Fibroblast of skin of right biceps (primary cell): ENCODE data around the gene AGPAT1.
A peak's percentile ranks its signal among the peaks of the same experiment; 100 is the strongest.
"Not testable (repeated sequence)": the region's sequence is repeated elsewhere in the genome, so short reads cannot be mapped to it uniquely, and the experiment has no call there.

Source experiments
- DNase-seq: peaks from one replicate; pipeline ENCODE4 v3.0.0-alpha.2; 2013

AGPAT1 gene

GRCh38 chr6:32175711-32176475 lies at the start of gene AGPAT1:
TSS of gene AGPAT1 (minus strand) at chr6:32176084. CDS start at chr6:32171496, 4,588 bp downstream.
- DNase-seq = peak; percentile 98

GRCh38 chr6:32224696-32225095 lies 48.8 kb upstream of the AGPAT1 start:
- DNase-seq = no peak

DNA sequence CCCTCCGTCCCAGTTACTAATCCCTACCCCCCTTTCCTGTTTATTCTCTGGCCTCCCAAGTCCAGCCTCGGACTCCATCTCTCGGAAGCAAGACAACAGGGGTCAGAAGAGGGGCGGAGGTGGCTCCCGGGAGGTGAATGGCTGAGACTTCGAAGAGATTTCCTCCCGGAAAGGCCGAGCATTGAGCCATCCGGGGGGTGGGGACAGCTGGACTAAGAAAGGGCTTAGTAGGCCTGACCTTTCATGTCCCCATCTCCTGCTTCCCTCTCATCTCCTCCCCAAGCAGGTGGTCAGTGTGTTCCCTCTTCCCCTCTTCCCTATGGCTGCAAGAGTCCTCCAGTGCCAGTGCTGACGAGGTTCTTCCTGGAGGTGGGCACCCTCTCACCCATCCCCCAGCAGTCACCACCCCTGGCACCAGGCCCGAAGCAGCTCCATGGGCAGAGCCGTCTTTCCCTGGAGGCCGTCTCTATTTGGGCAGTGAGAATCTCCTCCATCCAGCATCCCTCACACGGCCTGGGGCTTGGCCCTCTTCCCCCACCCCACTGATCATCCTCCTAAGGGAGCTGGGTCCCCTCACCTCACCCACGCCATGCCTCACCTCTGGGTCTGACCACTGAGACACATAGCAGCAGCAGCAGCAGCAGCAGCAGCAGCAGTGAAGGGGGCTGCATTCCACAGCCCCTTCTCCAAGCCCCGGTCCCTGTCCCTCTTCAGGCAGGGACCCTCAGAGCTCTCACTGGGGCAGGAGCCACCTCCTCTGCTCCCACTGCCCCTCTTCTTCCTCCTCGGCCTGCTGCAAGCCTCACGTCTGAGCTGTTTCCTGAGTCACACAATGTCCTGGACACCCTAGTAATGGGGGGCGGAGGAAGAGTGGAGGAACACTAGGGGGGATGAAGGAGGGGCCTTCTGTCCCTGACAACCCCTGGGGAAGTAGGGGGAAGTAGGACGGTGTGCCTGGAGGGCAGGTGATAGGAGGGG lies 47.7 kb upstream of the AGPAT1 start, which contains the start of gene NOTCH4:
TSS of gene NOTCH4 (minus strand) at position 810 of the 978 bp plus-strand sequence. CDS start at position 671, 139 bp downstream.
- DNase-seq = no peak

- DNase-seq = no peak
These were observed 46.7 kb upstream of the AGPAT1 start for GRCh38 chr6:32222333-32223230.

DNA sequence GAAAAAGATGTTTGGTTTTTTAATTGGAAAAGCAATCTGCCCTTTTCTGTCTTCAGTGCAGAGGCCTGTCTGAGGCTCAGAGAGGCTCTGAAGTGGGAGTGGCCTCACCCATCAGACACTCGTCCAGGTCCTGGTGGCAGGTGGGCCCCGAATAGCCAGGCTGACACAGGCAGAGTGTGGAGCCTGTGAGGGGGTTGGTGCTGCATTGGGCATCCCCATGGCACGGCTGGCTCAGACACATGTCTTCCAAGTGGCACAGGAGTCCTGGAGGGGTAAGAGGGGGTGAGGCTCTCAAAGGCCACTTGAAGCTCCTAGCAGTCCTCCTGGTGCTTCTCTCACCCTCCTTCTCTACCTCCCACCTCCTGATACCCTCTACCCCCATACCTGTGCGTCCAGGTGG lies 44.1 kb upstream of the AGPAT1 start:
- no peak for DNase-seq

GRCh38 chr6:32218167-32218566 lies 42.3 kb upstream of the AGPAT1 start:
- no peak for DNase-seq

DNA sequence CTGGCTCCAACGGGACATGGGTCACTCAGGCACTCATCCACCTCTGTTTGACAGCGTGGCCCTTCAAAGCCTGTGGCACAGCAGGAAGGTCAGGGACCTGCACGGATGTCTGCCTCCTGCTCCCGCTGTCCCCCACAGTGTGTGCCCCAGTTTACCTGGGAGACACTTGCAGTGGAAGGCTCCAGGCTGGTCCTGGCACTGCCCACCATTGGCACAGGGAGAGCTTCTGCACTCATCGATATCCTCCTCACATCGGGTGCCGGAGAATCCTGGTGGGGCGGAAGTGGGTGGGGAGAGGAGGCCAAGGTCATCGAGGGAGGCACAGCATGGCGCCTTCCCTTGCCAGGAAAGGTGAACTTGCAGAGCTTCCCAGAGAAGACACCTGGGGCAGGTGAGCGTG lies 41.1 kb upstream of the AGPAT1 start:
- DNase-seq = no peak

GRCh38 chr6:32216285-32216684 lies 40.4 kb upstream of the AGPAT1 start:
- no peak for DNase-seq

GRCh38 chr6:32215617-32216016 lies 39.7 kb upstream of the AGPAT1 start:
- no peak for DNase-seq

GRCh38 chr6:32214126-32214525 lies 38.2 kb upstream of the AGPAT1 start:
- DNase-seq = no peak

DNA sequence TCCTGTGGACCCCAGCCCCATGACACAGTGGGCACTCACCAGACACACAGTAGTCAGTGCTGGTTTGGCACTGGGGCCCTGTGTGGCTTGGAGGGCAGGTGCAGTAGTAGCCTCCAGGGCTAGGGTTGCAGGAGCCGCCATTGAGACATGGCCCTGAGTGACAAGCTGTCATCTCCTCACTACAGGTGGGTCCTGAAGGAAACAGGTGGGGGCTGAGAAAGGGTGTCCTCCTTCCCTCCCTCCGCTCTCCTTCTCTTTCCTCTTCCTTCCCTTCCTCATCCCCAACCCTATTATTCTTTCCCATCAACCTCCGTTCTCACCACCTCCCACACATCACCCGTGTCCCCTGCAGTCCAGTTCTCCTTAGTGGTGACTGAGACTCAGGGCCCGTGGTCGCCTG lies 37.8 kb upstream of the AGPAT1 start:
- no peak for DNase-seq

DNA sequence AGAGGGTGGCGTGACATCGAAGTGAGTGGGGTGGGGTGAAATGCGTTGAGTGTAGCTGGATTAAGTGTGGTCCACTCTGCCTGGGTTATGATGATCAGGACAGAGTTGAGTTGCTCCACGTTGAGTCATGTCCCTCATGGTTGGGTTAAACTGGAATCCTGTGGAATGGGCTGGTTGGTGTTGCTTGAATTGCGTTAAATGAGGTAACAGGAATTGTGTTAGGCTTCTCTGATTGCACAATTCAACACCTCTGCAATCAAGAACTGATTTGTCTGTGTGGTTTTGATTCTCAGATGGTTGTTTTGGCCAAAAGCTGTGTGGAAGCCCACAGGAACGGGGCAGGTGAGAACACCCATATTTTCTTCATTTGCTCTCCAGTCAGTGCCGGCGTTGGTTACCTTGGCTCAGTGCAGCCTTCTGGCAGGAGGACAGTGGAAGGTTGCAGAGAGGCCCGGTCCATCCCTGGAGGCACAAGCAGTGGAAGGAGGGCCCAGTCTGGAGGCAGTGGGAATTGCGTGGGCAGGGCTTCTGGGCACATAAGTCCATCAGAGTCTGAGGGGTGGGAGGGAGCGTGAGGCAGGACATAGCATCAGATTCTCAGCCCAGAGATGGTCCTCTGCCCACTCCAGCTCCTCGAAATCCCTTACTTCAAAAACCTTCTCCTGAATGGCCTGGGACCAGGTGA lies 36.3 kb upstream of the AGPAT1 start:
- DNase-seq = no peak

- DNase-seq = not testable (repeated sequence)
These were observed 35.5 kb upstream of the AGPAT1 start for GRCh38 chr6:32211432-32211831.

GRCh38 chr6:32210191-32210601 lies 34.3 kb upstream of the AGPAT1 start:
- DNase-seq = no peak

- DNase-seq = no peak
These were observed 33.1 kb upstream of the AGPAT1 start for GRCh38 chr6:32208996-32209395.

DNA sequence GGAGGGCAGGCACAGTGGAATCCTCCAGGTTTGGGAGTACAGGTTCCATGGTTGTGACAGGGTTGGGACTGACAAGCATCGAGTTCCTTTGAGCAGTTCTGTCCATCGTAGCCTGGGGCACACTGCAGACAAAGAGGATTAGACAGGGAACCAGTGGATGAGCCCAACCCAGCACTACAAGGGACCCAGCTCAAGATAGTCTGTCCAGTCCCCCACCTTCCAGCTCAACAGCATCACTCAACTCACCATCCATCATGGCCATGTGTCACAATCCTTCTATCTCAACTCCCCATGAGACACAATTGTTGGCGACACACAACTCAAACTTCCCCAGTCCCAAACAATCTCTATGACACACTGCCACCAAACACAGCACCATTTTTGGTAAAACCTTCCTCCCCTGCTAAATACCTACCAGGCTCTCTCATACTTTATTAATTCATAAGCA lies 28.4 kb upstream of the AGPAT1 start:
- no peak for DNase-seq

DNA sequence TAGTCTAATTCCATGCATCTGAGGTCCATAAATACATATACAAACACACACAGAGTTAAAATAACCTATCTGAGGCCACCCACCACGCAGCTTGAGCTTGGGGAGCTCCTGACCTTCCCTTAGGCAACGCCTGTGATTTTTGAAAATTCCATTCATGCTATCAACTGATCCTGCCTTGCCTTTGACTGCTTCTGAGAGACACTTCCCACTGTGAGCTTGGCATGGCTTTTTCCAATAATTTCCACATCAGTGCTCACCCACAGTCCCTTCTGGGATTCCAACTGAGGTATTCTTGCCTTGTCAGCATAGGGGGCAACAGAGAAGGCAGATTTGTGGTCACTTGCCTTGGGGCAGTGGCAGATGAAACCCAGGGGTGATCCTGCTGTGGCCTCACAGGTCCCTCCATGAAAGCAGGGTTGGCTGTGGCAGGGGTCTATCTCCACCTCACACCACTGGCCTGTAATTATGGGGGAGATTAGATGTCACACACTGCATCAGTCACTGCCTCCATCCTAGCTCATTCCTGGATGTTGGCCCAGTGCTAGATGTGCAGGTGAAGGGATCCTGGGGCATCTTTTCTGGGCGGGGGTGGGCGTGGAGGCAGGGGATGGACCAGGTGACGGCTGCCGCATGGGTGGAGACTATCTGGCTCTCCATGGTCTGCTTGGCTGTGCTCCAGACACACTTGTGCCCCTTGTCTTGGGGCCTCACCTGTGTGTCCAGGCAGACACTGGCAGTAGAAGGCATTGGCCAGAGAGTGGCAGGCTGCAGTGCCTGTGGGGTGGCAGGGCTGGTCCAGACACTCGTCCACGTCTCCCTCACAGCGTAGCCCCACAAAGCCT lies 27.8 kb upstream of the AGPAT1 start:
- no peak for DNase-seq

DNA sequence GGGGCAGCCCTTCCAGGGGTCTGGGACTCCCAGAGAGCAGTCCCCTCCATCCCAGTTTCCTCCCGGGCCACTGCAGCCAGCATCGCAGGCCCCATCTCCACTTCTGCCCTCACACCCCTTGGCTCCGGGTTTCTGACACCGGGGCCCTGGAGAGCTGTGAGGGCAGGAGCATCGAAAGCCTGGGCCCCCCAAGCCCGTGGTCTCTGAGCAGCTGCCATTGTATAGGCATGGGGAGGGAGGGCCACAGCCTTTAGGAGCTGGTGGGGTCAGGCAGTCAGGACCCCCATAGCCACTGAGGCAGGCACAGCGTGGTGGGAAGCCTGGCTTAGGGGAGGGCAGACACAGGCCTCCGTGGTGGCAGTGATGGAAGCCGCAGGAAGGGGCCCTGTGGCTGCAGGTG lies 26.3 kb upstream of the AGPAT1 start:
- DNase-seq = no peak

GRCh38 chr6:32200711-32201475 lies 25.0 kb upstream of the AGPAT1 start:
- no peak for DNase-seq

DNA sequence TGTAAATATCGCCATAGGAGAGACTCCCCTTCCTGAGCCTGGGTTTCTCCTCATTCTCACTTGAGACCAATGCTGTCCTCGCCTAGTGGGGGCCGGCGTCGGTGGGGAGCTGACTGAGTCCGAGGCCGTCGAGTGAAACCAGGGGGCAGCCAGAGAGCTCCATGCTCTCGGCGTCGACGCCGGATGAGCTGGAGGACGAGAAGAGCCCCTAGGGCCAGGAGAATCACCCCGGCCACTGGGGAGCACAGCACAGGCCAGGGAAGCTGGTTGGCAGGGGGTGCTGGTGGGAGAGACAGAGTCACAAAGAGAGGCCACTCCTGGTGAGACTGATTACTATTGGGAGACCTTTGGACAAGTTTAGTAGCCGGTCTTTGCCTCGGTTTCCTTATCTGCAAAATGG lies 23.0 kb upstream of the AGPAT1 start:
- no peak for DNase-seq
